Medulla oblongata (tissue), 1 donor: ENCODE measurements around the gene LBHD1.
"Not testable (repeated sequence)": the region's sequence is repeated elsewhere in the genome, so short reads cannot be mapped to it uniquely, and the experiment has no call there.

Experiments
- DNase-seq: peaks from one replicate; pipeline ENCODE4 v3.0.0-alpha.2; 2015; ENCODE audit errors: extremely low spot score

Gene LBHD1

GRCh38 chr11:62616957-62617356 is 55.1 kb downstream of the LBHD1 start:
- not testable (repeated sequence) for DNase-seq

- DNase-seq: no peak
Measured at GRCh38 chr11:62615521-62615920, 56.5 kb downstream of the LBHD1 start.

GRCh38 chr11:62614275-62614674 is 57.8 kb downstream of the LBHD1 start:
- no peak for DNase-seq

GRCh38 chr11:62613291-62613778 is 58.7 kb downstream of the LBHD1 start:
- DNase-seq: no peak
